ENCODE results near the gene CHD1L.
"Not testable (repeated sequence)": the region's sequence is repeated elsewhere in the genome, so short reads cannot be mapped to it uniquely, and the experiment has no call there.

DNA sequence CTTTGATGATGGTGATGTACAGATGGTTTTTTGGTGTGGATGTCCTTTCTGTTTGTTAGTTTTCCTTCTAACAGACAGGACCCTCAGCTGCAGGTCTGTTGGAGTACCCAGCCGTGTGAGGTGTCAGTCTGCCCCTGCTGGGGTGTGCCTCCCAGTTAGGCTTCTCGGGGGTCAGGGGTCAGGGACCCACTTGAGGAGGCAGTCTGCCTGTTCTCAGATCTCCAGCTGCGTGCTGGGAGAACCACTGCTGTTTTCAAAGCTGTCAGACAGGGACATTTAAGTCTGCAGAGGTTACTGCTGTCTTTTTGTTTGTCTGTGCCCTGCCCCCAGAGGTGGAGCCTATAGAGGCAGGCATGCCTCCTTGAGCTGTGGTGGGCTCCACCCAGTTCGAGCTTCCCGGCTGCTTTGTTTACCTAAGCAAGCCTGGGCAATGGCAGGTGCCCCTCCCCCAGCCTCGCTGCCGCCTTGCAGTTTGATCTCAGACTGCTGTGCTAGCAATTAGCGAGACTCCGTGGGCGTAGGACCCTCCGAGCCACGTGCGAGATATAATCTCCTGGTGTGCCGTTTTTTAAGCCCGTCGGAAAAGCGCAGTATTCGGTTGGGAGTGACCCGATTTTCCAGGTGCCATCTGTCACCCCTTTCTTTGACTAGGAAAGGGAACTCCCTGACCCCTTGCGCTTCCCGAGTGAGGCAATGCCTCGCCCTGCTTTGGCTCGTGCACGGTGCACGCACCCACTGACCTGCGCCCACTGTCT lies 84.6 kb downstream of the CHD1L start:
- TF ChIP-seq, protein P1, sequence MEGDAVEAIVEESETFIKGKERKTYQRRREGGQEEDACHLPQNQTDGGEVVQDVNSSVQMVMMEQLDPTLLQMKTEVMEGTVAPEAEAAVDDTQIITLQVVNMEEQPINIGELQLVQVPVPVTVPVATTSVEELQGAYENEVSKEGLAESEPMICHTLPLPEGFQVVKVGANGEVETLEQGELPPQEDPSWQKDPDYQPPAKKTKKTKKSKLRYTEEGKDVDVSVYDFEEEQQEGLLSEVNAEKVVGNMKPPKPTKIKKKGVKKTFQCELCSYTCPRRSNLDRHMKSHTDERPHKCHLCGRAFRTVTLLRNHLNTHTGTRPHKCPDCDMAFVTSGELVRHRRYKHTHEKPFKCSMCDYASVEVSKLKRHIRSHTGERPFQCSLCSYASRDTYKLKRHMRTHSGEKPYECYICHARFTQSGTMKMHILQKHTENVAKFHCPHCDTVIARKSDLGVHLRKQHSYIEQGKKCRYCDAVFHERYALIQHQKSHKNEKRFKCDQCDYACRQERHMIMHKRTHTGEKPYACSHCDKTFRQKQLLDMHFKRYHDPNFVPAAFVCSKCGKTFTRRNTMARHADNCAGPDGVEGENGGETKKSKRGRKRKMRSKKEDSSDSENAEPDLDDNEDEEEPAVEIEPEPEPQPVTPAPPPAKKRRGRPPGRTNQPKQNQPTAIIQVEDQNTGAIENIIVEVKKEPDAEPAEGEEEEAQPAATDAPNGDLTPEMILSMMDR (IDR thresholded peaks at IDR 0.05): not testable (repeated sequence)
- TF ChIP-seq POLR2A (IDR thresholded peaks at IDR 0.05): not testable (repeated sequence)
